GM13977 (cell line): ENCODE measurements around the gene CMKLR1.

Experiments
- DNase-seq: peaks from one replicate; pipeline ENCODE4 v3.0.0; 2012; ENCODE audit warnings: low spot score
- in situ Hi-C: fragments of 300-500 bp; cut with MboI; formaldehyde crosslinking; loops from one replicate; pipeline ENCODE4 v1.12.0; 2022; ENCODE audit warnings: low sequenced_read_pairs, low pct_unique_long_range_greater_than_20kb, mixed read lengths, inconsistent platforms; ENCODE audit not compliant: unreplicated experiment
- TF ChIP-seq, protein P1 (sequence below): IDR thresholded peaks from 2 replicates; pipeline ENCODE4 v1.5.1; 2012; ENCODE audit warnings: mild to moderate bottlenecking, control low read depth; ENCODE audit not compliant: insufficient read depth; ENCODE audit errors: extremely low read depth, missing control alignments

Gene CMKLR1

DNA sequence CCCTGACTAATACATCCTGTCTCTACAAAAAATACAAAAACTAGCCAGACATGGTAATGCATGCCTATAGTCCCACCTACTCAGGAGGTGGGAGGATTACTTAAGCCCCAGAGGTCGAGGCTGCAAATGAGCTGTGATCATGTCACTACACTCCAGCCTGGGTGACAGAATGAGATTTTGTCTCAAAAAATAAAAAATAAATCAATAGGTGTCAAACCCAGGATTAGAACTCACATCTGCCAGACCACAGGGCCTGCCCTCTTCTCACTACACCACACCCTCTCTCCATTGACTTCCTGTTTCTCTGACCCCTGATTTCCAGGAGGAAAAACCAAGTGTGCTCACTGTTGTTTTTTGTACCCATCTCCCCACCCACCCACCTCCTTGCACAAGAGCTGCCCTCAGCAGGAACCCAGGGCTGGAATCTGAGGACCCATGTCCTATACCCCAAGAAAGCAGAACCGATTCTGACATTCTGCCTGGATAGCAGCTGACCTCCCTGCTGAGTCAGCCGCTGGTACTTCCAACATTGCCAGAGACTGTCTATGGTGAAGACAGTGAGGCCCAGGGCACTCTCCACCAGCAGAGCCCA, 6.2 kb downstream of the CMKLR1 start:
- TF ChIP-seq, protein P1, sequence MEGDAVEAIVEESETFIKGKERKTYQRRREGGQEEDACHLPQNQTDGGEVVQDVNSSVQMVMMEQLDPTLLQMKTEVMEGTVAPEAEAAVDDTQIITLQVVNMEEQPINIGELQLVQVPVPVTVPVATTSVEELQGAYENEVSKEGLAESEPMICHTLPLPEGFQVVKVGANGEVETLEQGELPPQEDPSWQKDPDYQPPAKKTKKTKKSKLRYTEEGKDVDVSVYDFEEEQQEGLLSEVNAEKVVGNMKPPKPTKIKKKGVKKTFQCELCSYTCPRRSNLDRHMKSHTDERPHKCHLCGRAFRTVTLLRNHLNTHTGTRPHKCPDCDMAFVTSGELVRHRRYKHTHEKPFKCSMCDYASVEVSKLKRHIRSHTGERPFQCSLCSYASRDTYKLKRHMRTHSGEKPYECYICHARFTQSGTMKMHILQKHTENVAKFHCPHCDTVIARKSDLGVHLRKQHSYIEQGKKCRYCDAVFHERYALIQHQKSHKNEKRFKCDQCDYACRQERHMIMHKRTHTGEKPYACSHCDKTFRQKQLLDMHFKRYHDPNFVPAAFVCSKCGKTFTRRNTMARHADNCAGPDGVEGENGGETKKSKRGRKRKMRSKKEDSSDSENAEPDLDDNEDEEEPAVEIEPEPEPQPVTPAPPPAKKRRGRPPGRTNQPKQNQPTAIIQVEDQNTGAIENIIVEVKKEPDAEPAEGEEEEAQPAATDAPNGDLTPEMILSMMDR: no peak
- in situ Hi-C loops: no loop called here
- DNase-seq: no peak

DNA sequence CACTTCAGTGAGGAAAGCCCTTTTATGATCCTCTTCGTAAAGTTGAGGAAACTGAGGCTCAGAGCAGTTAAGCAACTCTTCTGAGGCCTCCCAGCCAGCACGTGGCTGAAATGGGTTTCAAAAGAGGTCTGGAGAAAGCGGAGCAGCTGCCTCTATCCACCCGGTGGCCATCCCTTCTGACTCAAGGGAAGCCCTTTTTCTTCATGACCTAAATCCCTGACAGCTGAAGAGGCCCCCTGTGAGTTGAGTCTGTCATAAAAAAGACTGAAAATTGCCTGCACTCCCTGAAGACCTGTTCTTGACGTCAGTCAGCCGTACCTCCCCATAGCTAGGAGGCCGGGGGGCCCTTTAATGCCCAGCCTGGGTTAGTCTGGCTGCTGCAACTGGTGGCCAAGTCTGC, 10.7 kb downstream of the CMKLR1 start:
- DNase-seq: no peak
- in situ Hi-C loops: no loop called here
- TF ChIP-seq, protein P1: no peak

DNA sequence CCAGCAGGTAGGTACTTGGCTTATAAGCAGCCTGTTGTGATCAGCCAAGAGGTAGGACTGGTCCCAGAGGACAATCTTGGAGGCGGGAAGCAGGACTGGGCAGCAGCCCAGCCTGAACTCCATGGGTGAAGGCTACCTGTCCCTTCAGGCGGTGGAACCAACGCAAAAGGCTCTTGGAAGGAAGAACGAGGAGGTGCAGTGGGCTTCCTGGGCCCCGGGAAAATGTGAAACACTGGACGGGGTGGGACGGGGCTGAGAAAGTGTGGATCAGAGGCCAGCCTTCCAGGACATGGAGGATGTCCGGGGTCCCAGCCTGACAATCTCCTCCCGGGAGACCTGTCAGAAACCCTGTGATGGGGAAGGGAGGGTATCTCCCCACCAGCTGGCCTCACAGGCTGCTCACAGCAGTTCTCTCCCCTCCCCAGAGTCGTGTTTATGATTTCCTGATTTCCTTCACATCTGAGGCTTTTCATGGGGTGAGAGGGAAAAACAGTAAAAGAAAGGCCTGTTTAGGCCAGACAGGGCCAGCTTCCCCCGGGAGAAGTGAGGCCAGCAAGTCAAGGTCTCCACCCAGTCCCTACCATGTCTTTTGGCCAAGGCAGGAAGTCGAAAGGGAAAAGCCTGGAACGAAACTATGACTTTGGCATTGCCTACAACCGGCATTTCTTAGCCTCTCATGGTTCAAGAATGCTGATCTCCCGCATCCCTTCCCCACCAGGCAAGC, 11.3 kb downstream of the CMKLR1 start:
- in situ Hi-C loops: no loop called here
- no peak for DNase-seq

DNA sequence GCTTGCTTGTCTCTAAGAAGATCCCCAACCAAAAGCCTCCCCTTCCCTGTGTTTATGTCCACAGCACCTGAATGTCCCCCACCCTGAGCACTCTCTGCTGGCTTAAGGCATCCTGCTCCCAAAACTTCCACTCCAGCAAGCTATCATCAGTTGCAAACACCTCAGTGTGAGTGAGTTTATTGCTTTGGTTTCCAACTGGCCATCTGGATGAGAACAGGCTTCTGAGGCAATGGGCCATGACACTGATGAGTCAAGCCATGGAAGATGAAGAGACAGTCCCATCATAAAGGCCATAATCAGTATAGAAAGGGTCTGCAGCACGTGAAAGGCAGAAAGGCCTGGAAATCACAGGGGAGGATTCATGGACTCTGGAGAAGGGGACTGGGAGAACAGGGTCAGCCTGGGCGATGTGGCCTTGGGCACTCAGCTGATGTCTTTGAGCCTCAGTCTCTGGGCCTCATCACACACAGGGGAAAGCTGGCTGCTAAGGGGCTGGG, 12.8 kb downstream of the CMKLR1 start:
- no peak for DNase-seq
- TF ChIP-seq, protein P1: no peak
- in situ Hi-C loops: no loop called here

More for the DNA sequence above, 11.3 kb downstream of the CMKLR1 start:
- TF ChIP-seq, protein P1: no peak

DNA sequence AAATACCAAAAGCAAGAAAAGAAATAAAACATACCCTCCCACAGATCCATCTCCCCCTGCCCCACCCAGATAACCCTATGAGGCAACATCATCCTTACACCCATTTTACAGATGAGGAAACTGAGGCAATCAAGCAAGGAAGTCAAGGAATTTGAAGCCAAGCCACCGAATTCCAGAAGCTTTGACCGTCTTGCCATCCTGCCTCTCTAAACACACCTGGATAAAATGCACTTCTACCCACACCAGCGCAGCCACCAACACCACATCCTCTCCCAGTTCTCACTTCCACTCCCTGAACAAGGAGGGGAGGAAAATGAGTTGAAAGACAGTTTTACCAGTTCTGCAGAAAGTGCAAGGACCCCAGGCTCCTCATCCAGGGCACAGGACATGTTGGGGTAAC, 13.6 kb downstream of the CMKLR1 start:
- TF ChIP-seq, protein P1: no peak
- in situ Hi-C loops: no loop called here

DNA sequence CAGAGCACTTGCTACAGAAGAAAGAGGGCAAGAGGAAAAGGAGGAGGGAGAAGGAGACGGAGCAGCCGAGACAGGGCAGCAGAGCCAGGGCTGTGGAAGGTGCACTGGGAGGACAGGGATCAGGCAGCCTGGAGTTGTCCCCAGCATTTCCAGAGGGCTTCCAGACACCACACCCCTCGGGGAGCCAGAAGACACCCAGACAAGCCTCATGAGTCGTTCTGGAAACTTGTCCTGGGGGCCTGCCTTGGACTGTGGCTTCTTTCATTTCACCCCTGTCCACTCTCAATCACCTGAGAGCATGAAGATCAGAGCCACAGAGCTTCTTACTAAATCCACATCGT, 14.1 kb downstream of the CMKLR1 start:
- TF ChIP-seq, protein P1: no peak
- in situ Hi-C loops: no loop called here
- no peak for DNase-seq

More for the DNA sequence above, 13.6 kb downstream of the CMKLR1 start:
- no peak for DNase-seq
